T47D (cell line): Measurements from ENCODE around the gene SOX14.

Source experiments
- DNase-seq, 2 experiments: peaks; one replicate each; pipeline versions ENCODE4 v3.0.0 to v3.0.0-alpha.2; 2011 to 2012; ENCODE audit warnings: low read depth in 1 of 2, low spot score in 1 of 2
- JUND ChIP-seq: IDR thresholded peaks from 2 replicates; pipeline ENCODE4 v1.6.1; 2012; ENCODE audit warnings: low read depth
- in situ Hi-C: cut with HindIII; loops from 2 replicates; pipeline ENCODE4 v1.10.0; 2016; ENCODE audit warnings: low sequenced_read_pairs, low pct_unique_long_range_greater_than_20kb

SOX14 gene

DNA sequence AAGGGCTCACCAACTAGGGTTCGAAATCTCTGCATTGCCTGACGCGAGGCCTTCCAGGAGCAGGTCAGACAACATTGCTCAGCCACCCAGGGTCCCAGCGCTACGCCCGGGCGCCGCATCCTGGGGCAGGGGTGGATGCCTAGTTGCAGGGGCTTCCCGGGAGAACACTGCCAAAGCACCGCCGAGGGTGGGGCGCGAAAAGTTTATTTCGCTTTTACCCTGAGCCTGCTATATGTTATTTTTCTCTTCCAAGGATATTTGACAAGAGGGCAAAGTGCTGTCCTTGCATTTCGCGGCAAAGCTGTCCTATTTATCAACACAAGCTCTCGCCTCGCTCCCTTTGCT is 549 bp upstream of the SOX14 start:
- DNase-seq, result no peak
- TF ChIP-seq JUND, result no peak
- in situ Hi-C loops, result no loop called here

GRCh38 chr3:137764563-137765309 is 621 bp downstream of the SOX14 start:
- DNase-seq, result no peak
- no peak for TF ChIP-seq JUND
- in situ Hi-C loops, result no loop called here

DNA sequence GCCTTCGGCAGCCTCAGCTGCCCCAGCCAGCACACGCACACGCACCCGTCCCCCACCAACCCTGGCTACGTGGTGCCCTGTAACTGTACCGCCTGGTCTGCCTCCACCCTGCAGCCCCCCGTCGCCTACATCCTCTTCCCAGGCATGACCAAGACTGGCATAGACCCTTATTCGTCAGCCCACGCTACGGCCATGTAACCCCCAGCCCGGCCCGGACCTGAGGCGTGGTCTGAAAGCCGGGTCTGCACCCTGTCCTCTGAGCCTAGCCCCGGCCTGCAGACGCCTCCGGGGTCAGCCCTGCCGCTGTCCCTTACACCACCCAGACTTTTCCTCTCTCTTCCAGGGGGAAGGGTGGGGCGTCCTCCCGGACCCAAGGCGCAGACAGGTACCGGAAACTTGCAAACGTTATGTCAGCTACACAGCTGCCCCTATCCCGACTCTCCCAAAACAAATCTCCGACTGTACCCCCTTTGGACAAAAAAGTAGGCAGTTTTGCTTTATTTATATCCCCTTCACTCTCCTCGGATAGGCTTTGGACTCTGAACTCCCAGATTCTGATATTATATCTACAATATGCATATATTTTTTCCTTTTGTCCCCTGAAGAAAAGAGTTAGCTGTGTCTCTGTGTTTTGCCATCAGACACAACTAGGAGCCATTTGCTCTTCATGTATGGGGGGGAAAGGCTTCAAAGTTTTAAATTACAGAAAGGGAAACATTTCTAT is 1.4 kb downstream of the SOX14 start:
- no peak for DNase-seq
- TF ChIP-seq JUND, result no peak
- in situ Hi-C loops, result no loop called here

DNA sequence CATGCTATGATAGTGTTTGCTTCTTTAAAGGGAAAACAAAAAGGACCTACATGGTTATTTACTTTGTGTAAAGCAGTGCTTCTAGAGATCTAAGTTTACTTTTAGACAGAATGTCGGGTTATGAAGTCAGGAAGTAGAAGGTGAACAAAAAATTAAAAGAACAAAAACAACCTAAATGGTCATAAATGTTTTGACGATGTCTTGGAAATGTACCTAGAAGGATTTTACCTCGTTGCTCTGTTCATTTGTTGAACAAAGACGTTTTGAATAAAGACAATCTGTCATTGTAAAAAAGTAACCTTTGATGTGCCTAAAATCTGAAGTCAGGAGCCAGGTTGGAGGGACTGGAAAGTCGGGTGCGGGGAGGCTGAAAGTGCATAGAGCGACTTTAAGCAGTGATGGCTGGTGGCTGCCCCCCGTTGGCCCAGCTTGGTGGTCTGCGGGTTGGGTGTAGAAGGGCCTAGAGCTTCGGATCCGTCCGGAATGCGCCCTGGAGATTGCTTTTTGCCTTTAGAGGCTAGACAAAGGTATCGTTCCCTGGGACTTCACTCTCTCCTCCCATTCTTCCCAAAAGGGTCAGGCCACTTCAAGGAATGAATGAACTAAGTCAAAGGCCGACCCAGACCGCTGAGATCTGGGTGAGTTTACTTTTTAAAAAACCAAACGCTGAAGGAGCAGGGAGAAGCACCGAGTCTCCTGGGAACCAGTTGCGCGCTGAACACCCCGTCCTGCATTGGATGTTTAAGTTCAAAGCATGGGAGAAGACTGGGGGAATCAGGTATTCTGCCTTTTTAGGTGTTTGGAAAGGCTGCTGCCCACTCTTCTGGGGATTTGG is 2.1 kb downstream of the SOX14 start:
- DNase-seq, result no peak
- in situ Hi-C loops, result no loop called here
- no peak for TF ChIP-seq JUND

GRCh38 chr3:137766876-137767537 is 2.9 kb downstream of the SOX14 start:
- DNase-seq, result no peak
- TF ChIP-seq JUND, result no peak
- in situ Hi-C loops, result no loop called here

DNA sequence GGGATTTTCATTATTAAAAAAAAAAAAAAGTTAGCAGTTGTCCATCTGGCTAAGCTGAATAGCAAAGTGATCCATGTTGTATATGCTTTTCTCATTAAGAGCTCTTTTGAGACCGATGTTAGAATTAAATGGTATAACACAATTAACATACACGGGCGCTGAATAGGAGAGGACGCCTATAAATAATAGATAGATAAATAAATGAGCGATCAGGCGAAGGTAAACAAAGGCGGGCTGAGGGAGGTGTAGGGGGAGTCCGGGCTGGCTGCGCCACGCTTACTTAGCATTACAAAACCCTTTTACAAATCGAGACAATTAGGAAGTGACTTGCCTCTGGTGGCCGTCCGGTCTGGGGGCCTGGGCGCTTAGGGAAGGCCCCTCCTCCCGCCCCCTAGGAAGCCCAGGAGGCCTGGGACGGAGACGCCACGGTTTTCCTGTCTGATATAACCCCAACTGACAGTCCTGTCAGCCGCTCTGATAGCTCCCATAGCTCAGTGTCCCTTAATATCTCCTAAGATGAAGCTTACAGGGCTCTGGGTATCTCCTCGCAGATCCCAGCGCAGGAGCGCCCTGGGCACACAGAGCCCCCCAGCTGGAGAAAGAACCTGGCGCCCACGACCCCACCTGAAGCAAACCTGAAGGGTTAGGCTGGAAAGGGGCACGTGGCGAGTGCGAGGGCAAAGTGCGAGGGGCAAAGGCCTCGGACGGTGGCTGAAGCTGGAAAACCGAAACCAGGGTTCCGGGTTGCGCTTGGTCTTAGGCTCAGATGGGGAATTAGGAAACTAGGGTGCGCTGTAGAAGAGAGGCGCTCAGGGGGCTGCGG is 3.6 kb downstream of the SOX14 start:
- no peak for DNase-seq
- no peak for TF ChIP-seq JUND
- in situ Hi-C loops, result no loop called here

- TF ChIP-seq JUND, result no peak
- in situ Hi-C loops, result no loop called here
- peak in 1 of 2 experiments; percentile 32 for DNase-seq
Observed at GRCh38 chr3:137768361-137769321, 4.5 kb downstream of the SOX14 start.

GRCh38 chr3:137769322-137770065 is 5.4 kb downstream of the SOX14 start:
- in situ Hi-C loops, result no loop called here
- no peak for DNase-seq
- TF ChIP-seq JUND, result no peak

- DNase-seq, result no peak
- TF ChIP-seq JUND, result no peak
- in situ Hi-C loops, result no loop called here
Observed at GRCh38 chr3:137770066-137770834, 6.1 kb downstream of the SOX14 start.

DNA sequence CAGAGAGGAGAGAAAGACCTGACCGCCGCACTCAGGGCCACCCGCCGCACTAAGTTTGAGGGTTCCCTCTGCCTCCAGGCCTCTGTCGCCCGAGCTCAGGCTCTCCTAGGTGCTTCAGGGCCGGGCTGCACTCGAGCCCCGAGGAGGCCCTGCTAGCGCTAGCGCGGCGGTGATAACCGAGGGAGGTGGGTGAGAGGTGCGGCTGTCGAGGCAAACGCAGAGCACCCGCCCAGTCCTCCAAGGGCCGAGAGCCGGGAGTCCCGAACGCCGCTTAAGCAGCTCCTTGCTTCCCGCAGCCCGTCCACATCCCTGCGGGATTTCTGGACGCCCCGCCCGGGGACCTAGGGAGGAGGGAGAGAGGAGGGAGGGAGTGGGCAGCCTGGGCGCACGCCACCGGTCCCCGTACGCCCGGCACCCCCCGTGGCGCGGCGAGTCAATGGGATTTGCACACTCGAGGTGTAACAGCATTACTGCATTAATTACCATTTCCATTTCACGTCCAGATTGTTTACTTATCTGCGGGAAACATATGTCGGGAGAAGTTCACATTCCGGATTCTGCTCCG is 6.8 kb downstream of the SOX14 start:
- TF ChIP-seq JUND, result no peak
- in situ Hi-C loops, result no loop called here
- DNase-seq, result no peak
